ENCODE measurements around the gene RTN4IP1. TPM values are rescaled to one million over a fixed set of nuclear protein-coding genes. Genes with fewer than 3 reads are reported as not detected.

The RTN4IP1 gene
- polyA plus RNA-seq, 1 donor = 12.1 TPM

GRCh38 chr6:106547601-106548453, 81.5 kb downstream of the RTN4IP1 start:
- DNase-seq = no peak

- DNase-seq = no peak
These were observed 82.4 kb downstream of the RTN4IP1 start for GRCh38 chr6:106546691-106547414.

- DNase-seq = no peak
These were observed 83.0 kb downstream of the RTN4IP1 start for GRCh38 chr6:106546261-106546690.

GRCh38 chr6:106540907-106541306, 88.4 kb downstream of the RTN4IP1 start:
- no peak for DNase-seq

GRCh38 chr6:106540432-106540831, 88.9 kb downstream of the RTN4IP1 start:
- DNase-seq = no peak

GRCh38 chr6:106539936-106540335, 89.4 kb downstream of the RTN4IP1 start:
- DNase-seq = no peak

- DNase-seq = no peak
These were observed 91.2 kb downstream of the RTN4IP1 start for GRCh38 chr6:106538145-106538544.

GRCh38 chr6:106537662-106538061, 91.6 kb downstream of the RTN4IP1 start:
- no peak for DNase-seq

- DNase-seq = no peak
These were observed 92.4 kb downstream of the RTN4IP1 start for GRCh38 chr6:106536851-106537250.

GRCh38 chr6:106536357-106536756, 92.9 kb downstream of the RTN4IP1 start:
- DNase-seq = no peak

- DNase-seq = no peak
These were observed 94.3 kb downstream of the RTN4IP1 start for GRCh38 chr6:106535012-106535411.

GRCh38 chr6:106534564-106534982, 94.7 kb downstream of the RTN4IP1 start:
- DNase-seq = no peak

GRCh38 chr6:106534004-106534403, 95.3 kb downstream of the RTN4IP1 start:
- no peak for DNase-seq

- no peak for DNase-seq
These were observed 96.2 kb downstream of the RTN4IP1 start for GRCh38 chr6:106533054-106533453.

GRCh38 chr6:106530502-106530901, 98.8 kb downstream of the RTN4IP1 start:
- no peak for DNase-seq

- no peak for DNase-seq
These were observed 99.3 kb downstream of the RTN4IP1 start for GRCh38 chr6:106530026-106530425.

- DNase-seq = no peak
These were observed 99.9 kb downstream of the RTN4IP1 start for GRCh38 chr6:106529438-106529837.

GRCh38 chr6:106528521-106528920, 100.8 kb downstream of the RTN4IP1 start:
- no peak for DNase-seq

GRCh38 chr6:106527979-106528378, 101.3 kb downstream of the RTN4IP1 start:
- DNase-seq = no peak

GRCh38 chr6:106527117-106527516, 102.2 kb downstream of the RTN4IP1 start:
- no peak for DNase-seq

- DNase-seq = no peak
These were observed 103.4 kb downstream of the RTN4IP1 start for GRCh38 chr6:106525882-106526275.

- DNase-seq = no peak
These were observed 104.0 kb downstream of the RTN4IP1 start for GRCh38 chr6:106525107-106525881.

Data from left kidney (tissue), 2 donors.